ENCODE data around the gene NBAS.

NBAS gene

GRCh38 chr2:15142069-15142689 is 419.0 kb downstream of the NBAS start:
- Histone ChIP-seq H3K27me3 (ENCODE audit: insufficient read depth, poor library complexity, severe bottlenecking) (no peaks in the 10 kb centered on the region), H3K4me3 (ENCODE audit: severe bottlenecking) (no peak overlapping the region), H3K27ac (ENCODE audit: poor library complexity, severe bottlenecking) (no peak overlapping the region), H3K9me3 (ENCODE audit: severe bottlenecking) (no peaks in the 10 kb centered on the region), H3K4me1 (ENCODE audit: insufficient read depth, poor library complexity, severe bottlenecking) (no peaks in the 10 kb centered on the region), H3K36me3 (ENCODE audit: low read depth) (no peaks in the 10 kb centered on the region)
- ATAC-seq (ENCODE audit: low read depth): peak; percentile 82
- DNase-seq (ENCODE audit: low spot score): no peak
- TF ChIP-seq, protein P1, sequence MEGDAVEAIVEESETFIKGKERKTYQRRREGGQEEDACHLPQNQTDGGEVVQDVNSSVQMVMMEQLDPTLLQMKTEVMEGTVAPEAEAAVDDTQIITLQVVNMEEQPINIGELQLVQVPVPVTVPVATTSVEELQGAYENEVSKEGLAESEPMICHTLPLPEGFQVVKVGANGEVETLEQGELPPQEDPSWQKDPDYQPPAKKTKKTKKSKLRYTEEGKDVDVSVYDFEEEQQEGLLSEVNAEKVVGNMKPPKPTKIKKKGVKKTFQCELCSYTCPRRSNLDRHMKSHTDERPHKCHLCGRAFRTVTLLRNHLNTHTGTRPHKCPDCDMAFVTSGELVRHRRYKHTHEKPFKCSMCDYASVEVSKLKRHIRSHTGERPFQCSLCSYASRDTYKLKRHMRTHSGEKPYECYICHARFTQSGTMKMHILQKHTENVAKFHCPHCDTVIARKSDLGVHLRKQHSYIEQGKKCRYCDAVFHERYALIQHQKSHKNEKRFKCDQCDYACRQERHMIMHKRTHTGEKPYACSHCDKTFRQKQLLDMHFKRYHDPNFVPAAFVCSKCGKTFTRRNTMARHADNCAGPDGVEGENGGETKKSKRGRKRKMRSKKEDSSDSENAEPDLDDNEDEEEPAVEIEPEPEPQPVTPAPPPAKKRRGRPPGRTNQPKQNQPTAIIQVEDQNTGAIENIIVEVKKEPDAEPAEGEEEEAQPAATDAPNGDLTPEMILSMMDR (IDR thresholded peaks at IDR 0.05; ENCODE audit: poor library complexity, severe bottlenecking): no peak

DNA sequence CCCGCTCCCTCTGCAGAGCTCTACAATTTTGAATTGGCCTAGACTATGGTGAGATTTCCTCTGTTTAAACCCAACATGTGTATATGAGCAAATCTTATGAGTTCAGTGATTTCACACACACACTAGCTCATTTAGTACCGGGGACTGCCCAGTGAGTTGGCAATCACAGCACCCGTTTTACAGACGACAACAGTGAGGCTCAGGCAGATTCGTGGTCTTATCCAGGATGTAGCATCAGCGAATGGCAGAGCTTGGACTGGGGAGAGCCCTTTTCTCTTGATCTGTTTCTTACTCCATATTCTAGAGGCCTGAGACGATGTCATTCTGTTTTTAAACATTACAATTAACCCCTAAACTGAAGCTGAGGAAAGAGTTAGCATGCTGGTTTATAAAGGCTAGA is 419.9 kb downstream of the NBAS start:
- TF ChIP-seq, protein P1 (IDR thresholded peaks at IDR 0.05; ENCODE audit: poor library complexity, severe bottlenecking): no peak
- Histone ChIP-seq H3K27me3 (ENCODE audit: insufficient read depth, poor library complexity, severe bottlenecking) (no peaks in the 10 kb centered on the region), H3K36me3 (ENCODE audit: low read depth) (no peaks in the 10 kb centered on the region), H3K4me3 (ENCODE audit: severe bottlenecking) (no peak overlapping the region), H3K4me1 (ENCODE audit: insufficient read depth, poor library complexity, severe bottlenecking) (no peaks in the 10 kb centered on the region), H3K9me3 (ENCODE audit: severe bottlenecking) (no peaks in the 10 kb centered on the region), H3K27ac (ENCODE audit: poor library complexity, severe bottlenecking) (no peak overlapping the region)
- ATAC-seq (ENCODE audit: low read depth) (no peak), DNase-seq (ENCODE audit: low spot score) (no peak)

GRCh38 chr2:15136639-15137038 is 424.5 kb downstream of the NBAS start:
- H3K9me3 ChIP-seq (ENCODE audit: severe bottlenecking): no peaks in the 10 kb centered on the region
- DNase-seq (ENCODE audit: low spot score): no peak
- no peaks in the 10 kb centered on the region for H3K36me3 ChIP-seq (ENCODE audit: low read depth)
- H3K27me3 ChIP-seq (ENCODE audit: insufficient read depth, poor library complexity, severe bottlenecking): no peaks in the 10 kb centered on the region
- no peak overlapping the region for H3K4me3 ChIP-seq (ENCODE audit: severe bottlenecking)
- TF ChIP-seq, protein P1 (IDR thresholded peaks at IDR 0.05; ENCODE audit: poor library complexity, severe bottlenecking): no peak
- no peaks in the 10 kb centered on the region for H3K4me1 ChIP-seq (ENCODE audit: insufficient read depth, poor library complexity, severe bottlenecking)
- no peak for ATAC-seq (ENCODE audit: low read depth)
- H3K27ac ChIP-seq (ENCODE audit: poor library complexity, severe bottlenecking): no peak overlapping the region

- Histone ChIP-seq H3K27me3 (ENCODE audit: insufficient read depth, poor library complexity, severe bottlenecking) (no peaks in the 10 kb centered on the region), H3K4me1 (ENCODE audit: insufficient read depth, poor library complexity, severe bottlenecking) (no peaks in the 10 kb centered on the region), H3K36me3 (ENCODE audit: low read depth) (no peaks in the 10 kb centered on the region), H3K9me3 (ENCODE audit: severe bottlenecking) (no peaks in the 10 kb centered on the region), H3K4me3 (ENCODE audit: severe bottlenecking) (no peak overlapping the region), H3K27ac (ENCODE audit: poor library complexity, severe bottlenecking) (no peak overlapping the region)
- TF ChIP-seq, protein P1 (IDR thresholded peaks at IDR 0.05; ENCODE audit: poor library complexity, severe bottlenecking): no peak
- DNase-seq (ENCODE audit: low spot score): no peak
- ATAC-seq (ENCODE audit: low read depth): no peak
These were observed 426.2 kb downstream of the NBAS start for GRCh38 chr2:15134957-15135356.

DNA sequence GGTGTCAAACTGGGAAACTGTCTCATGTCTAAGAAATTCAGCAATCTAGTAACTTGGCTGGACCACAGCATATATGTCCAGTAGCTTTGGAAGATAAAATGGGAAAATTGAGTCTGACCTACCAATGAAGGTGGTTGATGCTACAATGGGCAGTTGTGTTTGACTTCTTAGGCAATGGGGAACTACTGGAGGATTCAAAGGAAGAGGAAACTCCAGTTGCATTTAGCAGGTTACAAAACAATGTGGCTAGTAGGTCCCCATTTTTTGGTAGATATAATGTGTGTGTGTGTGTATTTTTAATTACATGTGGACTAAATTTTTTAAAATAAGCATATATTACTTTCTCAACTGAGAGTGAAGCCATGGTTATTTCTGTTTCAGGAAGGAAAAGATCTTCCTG is 427.7 kb downstream of the NBAS start:
- no peaks in the 10 kb centered on the region for H3K27me3 ChIP-seq (ENCODE audit: insufficient read depth, poor library complexity, severe bottlenecking)
- TF ChIP-seq, protein P1 (IDR thresholded peaks at IDR 0.05; ENCODE audit: poor library complexity, severe bottlenecking): no peak
- DNase-seq (ENCODE audit: low spot score) (no peak), ATAC-seq (ENCODE audit: low read depth) (no peak)
- H3K4me3 ChIP-seq (ENCODE audit: severe bottlenecking): no peak overlapping the region
- no peaks in the 10 kb centered on the region for H3K9me3 ChIP-seq (ENCODE audit: severe bottlenecking)
- no peaks in the 10 kb centered on the region for H3K4me1 ChIP-seq (ENCODE audit: insufficient read depth, poor library complexity, severe bottlenecking)
- no peak overlapping the region for H3K27ac ChIP-seq (ENCODE audit: poor library complexity, severe bottlenecking)
- H3K36me3 ChIP-seq (ENCODE audit: low read depth): no peaks in the 10 kb centered on the region
